BJ (cell line): ENCODE results near the gene HHAT. TPM values are rescaled to one million over a fixed set of nuclear protein-coding genes. Genes with fewer than 3 reads are reported as not detected.
A peak's percentile ranks its signal among the peaks of the same experiment; 100 is the strongest.

Experiments
- CTCF ChIA-PET: fragments of 350-600 bp; formaldehyde crosslinking; extraction: SDS; loops from one replicate; lab custom pipeline; 2021; ENCODE audit warnings: antibody characterized with exemption, inconsistent platforms; lab: Yijun Ruan, JAX
- POLR2A ChIA-PET: fragments of 300-600 bp; sonication (Branson Sonifier 250); formaldehyde crosslinking; extraction: SDS; loops from one replicate; lab custom pipeline; 2021; ENCODE audit warnings: antibody characterized with exemption; lab: Charles Lee
- DNase-seq: peaks from one replicate; pipeline ENCODE4 v3.0.0-alpha.2; 2011; ENCODE audit warnings: low read depth
- H3K27me3 ChIP-seq: 2 replicates; pipeline ENCODE4 v1.6.0; 2011; ENCODE audit warnings: low read length; ENCODE audit not compliant: control insufficient read depth, insufficient read depth
- H3K36me3 ChIP-seq: 2 replicates; pipeline ENCODE4 v1.5.1; 2011; ENCODE audit warnings: low read length; ENCODE audit not compliant: control insufficient read depth, insufficient read depth
- H3K4me3 ChIP-seq: 2 replicates; pipeline ENCODE4 v1.5.1; 2011; ENCODE audit warnings: low read depth, mild to moderate bottlenecking, control low read depth, low read length
- polyA plus RNA-seq: library from polyadenylated mRNA; depleted of rRNA; stranded (reverse); fragments of >200 nt; gene quantifications from 2 replicates; pipeline ENCODE4 v1.2.3, GENCODE V29; 2011
- TF ChIP-seq, protein P1 (sequence below): IDR thresholded peaks from 2 replicates; pipeline ENCODE4 v1.5.1; 2011; ENCODE audit warnings: low read depth, mild to moderate bottlenecking, control low read depth, inconsistent platforms, low read length, moderate library complexity; ENCODE audit not compliant: insufficient read depth

The HHAT gene
- polyA plus RNA-seq, 1 experiment = 6.6 TPM

DNA sequence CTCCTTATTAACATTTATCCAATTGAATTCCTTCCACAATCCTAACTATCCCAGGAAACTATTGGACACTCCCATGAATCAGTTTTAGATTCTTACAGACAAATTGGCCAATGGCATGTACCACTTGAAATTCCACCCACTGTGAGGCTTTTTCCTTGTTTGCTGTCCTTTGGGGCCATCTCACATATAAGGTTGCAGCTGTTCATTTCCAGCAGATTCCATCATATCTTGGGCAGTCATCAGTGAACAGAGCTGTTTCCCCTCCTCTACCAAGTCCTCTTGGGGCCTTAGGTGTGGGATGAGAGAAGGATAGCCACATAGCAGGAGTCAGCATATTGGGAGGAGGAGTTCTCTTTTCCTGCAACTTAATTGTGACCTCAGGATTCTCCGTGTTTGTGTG, 109.1 kb downstream of the HHAT start:
- Histone ChIP-seq H3K27me3 (no peaks in the 10 kb centered on the region), H3K4me3 (no peak overlapping the region), H3K36me3 (no peaks in the 10 kb centered on the region)
- CTCF ChIA-PET = interaction anchor here (1.0 to 1.9 kb wide), 3 partner anchors 9 to 145 kb away, joined by 3 to 6 read pairs (median 5); no protein-coding TSS in a partner anchor
- no peak for DNase-seq
- POLR2A ChIA-PET = no interaction called here
- TF ChIP-seq, protein P1, sequence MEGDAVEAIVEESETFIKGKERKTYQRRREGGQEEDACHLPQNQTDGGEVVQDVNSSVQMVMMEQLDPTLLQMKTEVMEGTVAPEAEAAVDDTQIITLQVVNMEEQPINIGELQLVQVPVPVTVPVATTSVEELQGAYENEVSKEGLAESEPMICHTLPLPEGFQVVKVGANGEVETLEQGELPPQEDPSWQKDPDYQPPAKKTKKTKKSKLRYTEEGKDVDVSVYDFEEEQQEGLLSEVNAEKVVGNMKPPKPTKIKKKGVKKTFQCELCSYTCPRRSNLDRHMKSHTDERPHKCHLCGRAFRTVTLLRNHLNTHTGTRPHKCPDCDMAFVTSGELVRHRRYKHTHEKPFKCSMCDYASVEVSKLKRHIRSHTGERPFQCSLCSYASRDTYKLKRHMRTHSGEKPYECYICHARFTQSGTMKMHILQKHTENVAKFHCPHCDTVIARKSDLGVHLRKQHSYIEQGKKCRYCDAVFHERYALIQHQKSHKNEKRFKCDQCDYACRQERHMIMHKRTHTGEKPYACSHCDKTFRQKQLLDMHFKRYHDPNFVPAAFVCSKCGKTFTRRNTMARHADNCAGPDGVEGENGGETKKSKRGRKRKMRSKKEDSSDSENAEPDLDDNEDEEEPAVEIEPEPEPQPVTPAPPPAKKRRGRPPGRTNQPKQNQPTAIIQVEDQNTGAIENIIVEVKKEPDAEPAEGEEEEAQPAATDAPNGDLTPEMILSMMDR = no peak

DNA sequence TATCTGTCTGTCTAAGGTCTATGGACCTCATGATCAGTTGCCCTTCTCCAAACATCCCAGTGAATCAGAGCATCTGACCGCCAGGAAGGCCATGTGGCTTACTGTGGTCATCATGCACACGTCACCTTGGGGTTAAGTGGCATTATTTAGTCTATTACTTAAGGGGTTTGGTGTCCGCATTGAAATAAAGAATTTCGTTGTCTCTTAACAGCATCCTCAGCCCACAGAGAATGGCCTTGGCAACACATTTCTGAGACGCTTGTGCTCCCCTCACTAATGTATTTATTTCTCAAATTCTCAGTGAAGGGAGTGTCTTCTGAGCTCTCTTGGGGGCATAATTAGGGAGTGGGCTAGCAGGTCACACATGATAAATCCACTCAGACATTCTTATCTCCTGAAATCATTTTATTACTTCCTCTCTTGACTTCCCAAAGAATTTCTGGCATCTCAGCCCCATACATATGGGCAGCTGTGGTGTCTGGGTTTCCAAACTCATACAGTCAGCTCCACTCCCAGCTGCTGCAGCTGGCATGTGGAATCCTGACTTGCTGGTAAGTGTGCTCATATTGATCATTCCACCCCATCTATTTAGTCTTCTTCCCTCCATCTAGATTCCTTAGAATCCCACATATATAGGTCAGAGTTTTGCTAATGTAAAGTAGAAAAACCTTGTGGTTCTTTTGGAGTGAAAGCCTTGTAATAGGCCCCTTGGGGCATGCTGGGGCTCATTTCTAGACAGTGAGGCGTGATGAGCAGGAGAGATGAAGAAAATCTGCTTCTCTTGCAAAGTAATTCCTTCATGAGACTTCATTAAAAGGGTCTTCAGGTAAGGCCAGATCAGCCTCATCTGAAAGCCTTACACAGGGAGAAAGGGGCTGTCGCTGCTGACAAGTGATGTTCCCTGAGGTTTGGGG, 110.5 kb downstream of the HHAT start:
- TF ChIP-seq, protein P1 = no peak
- Histone ChIP-seq H3K36me3 (no peaks in the 10 kb centered on the region), H3K27me3 (no peaks in the 10 kb centered on the region), H3K4me3 (no peak overlapping the region)
- peak; percentile 100 for DNase-seq
- ChIA-PET POLR2A (interaction anchor here (0.9 kb wide), 1 partner anchor 819 kb away, joined by 7 read pairs; no protein-coding TSS in a partner anchor), CTCF (interaction anchor here (0.7 to 3.3 kb wide), 9 partner anchors 9 to 695 kb away, joined by 3 to 25 read pairs (median 5); partner anchors contain the start of gene KCNH1)

DNA sequence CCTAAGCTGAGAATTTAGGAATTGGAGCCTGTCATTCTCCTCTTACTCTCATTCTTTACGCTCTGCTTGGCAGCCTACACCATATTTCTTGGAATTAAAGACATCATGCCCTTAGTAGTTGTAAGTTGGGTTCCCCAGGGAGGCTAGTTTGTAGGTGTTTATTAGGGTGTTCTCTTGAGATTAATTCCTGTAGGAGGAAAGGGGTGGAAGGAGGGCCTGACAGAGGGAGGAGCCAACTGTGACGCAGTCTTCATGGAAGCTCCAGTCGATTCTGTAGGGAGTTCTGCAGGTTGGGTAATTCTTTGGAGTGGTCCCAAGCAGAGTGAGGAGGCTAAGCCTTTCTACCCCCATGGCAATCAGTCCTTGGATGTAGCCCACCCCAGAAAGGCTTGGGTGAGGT, 111.4 kb downstream of the HHAT start:
- Histone ChIP-seq H3K27me3 (no peaks in the 10 kb centered on the region), H3K4me3 (no peak overlapping the region), H3K36me3 (no peaks in the 10 kb centered on the region)
- no peak for DNase-seq
- TF ChIP-seq, protein P1 = no peak
- POLR2A ChIA-PET = interaction anchor here (0.9 kb wide), 1 partner anchor 818 kb away, joined by 7 read pairs; no protein-coding TSS in a partner anchor
- CTCF ChIA-PET = interaction anchor here (0.8 to 3.3 kb wide), 6 partner anchors 15 to 694 kb away, joined by 3 to 25 read pairs (median 7); partner anchors contain the start of gene KCNH1

DNA sequence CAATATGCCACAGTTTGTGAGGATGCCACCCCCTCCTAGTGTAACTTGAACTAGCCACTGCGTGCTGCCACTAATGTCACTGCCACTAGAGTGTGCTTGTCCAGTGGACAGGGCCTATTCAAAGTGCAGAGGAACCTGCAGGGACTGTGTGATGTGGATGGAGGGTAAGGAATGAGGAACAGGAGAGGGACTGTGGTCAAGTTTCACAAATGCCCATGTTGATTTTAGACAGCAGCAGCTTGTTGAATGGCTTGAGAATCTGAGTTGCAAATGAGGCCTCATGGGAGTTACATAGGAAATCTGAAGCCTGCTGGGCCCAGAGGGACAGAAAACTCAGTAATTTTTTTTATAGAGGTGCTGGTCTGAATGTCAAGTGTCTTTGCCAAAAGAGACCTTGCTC, 112.3 kb downstream of the HHAT start:
- CTCF ChIA-PET = interaction anchor here (0.8 to 3.3 kb wide), 5 partner anchors 14 to 693 kb away, joined by 3 to 25 read pairs (median 6); partner anchors contain the start of gene KCNH1
- TF ChIP-seq, protein P1 = no peak
- Histone ChIP-seq H3K4me3 (no peak overlapping the region), H3K27me3 (no peaks in the 10 kb centered on the region), H3K36me3 (no peaks in the 10 kb centered on the region)
- DNase-seq = no peak
- POLR2A ChIA-PET = no interaction called here

DNA sequence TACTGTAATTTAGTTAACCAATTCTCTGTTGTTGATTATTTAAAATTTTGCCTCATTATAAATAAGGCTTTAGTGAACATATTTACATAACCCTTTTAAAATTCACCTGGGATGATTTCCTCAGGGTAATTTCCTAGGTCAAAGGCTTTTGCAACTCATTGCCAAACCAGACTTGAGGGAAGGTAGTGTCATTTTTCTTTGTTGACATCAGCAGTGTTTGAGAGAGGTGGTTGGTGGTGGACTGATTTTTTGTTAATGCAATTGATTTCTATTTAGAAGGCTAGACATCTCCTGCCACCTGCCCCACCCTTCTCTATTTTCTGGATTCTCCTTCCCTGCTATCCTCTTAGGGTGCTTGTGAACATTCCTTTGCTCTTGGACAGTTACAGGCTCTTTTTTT, 116.8 kb downstream of the HHAT start:
- DNase-seq = no peak
- POLR2A ChIA-PET = no interaction called here
- no peak overlapping the region for H3K4me3 ChIP-seq
- TF ChIP-seq, protein P1 = no peak
- no peaks in the 10 kb centered on the region for H3K27me3 ChIP-seq
- H3K36me3 ChIP-seq = no peaks in the 10 kb centered on the region
- CTCF ChIA-PET = interaction anchor here (1.3 to 11.4 kb wide), 5 partner anchors 34 to 691 kb away, joined by 3 to 191 read pairs (median 55); partner anchors contain the start of gene KCNH1
